ENCODE data around the gene KRT9.

The KRT9 gene

GRCh38 chr17:41553176-41553575 is 18.7 kb downstream of the KRT9 start:
- H3K4me3 ChIP-seq (ENCODE audit: low read depth, low read length): no peak overlapping the region
- no peak for DNase-seq (ENCODE audit: low read depth)
- TF ChIP-seq CTCF (IDR thresholded peaks at IDR 0.05; ENCODE audit: low read depth, low read length, missing control alignments): no peak

GRCh38 chr17:41552455-41552854 is 19.4 kb downstream of the KRT9 start:
- no peak for TF ChIP-seq CTCF (IDR thresholded peaks at IDR 0.05; ENCODE audit: low read depth, low read length, missing control alignments)
- no peak overlapping the region for H3K4me3 ChIP-seq (ENCODE audit: low read depth, low read length)
- no peak for DNase-seq (ENCODE audit: low read depth)

- DNase-seq (ENCODE audit: low read depth): no peak
- no peak overlapping the region for H3K4me3 ChIP-seq (ENCODE audit: low read depth, low read length)
- no peak for TF ChIP-seq CTCF (IDR thresholded peaks at IDR 0.05; ENCODE audit: low read depth, low read length, missing control alignments)
These were observed 20.5 kb downstream of the KRT9 start for GRCh38 chr17:41551365-41551764.

- TF ChIP-seq CTCF (IDR thresholded peaks at IDR 0.05; ENCODE audit: low read depth, low read length, missing control alignments): no peak
- no peak for DNase-seq (ENCODE audit: low read depth)
- no peak overlapping the region for H3K4me3 ChIP-seq (ENCODE audit: low read depth, low read length)
These were observed 22.2 kb downstream of the KRT9 start for GRCh38 chr17:41549596-41550039.

- DNase-seq (ENCODE audit: low read depth): peak; percentile 5
- peak; percentile 83 for TF ChIP-seq CTCF (IDR thresholded peaks at IDR 0.05; ENCODE audit: low read depth, low read length, missing control alignments)
- no peak overlapping the region for H3K4me3 ChIP-seq (ENCODE audit: low read depth, low read length)
These were observed 22.8 kb downstream of the KRT9 start for GRCh38 chr17:41548844-41549595.

- no peak overlapping the region for H3K4me3 ChIP-seq (ENCODE audit: low read depth, low read length)
- no peak for TF ChIP-seq CTCF (IDR thresholded peaks at IDR 0.05; ENCODE audit: low read depth, low read length, missing control alignments)
- no peak for DNase-seq (ENCODE audit: low read depth)
These were observed 23.7 kb downstream of the KRT9 start for GRCh38 chr17:41547921-41548843.

Data from GM12864 (cell line).